Activated T-cell treated with anti-CD3 and anti-CD28 coated beads, Interleukin-2, amount 50 U/mL, for 72 hours (primary cell): ENCODE results near the gene VMAC. TPM values are rescaled to one million over a fixed set of nuclear protein-coding genes. Genes with fewer than 3 reads are reported as not detected.

ENCODE experiments used
- ATAC-seq, 2 donors: fragments of 150-1000 bp; cut with Tn5 transposase; replicated peaks in 1 of 2; 2 replicates each; pipeline ENCODE4 v1.10.0; 2021; ENCODE audit warnings: moderate library complexity in 2 of 2, mild to moderate bottlenecking in 1 of 2
- DNase-seq, 2 donors: peaks; one replicate each; pipeline ENCODE4 v3.0.0; 2021 to 2022; ENCODE audit warnings: mixed read lengths in 1 of 2
- H3K27ac Mint-ChIP-seq: one replicate; pipeline ENCODE4 v1.8.0; 2022; ENCODE audit warnings: mild to moderate bottlenecking, moderate library complexity, mixed read lengths
- H3K27me3 Mint-ChIP-seq: one replicate; pipeline ENCODE4 v1.8.0; 2022; ENCODE audit warnings: low read depth, mixed read lengths
- H3K36me3 Mint-ChIP-seq, 2 donors: one replicate each; pipeline ENCODE4 v1.8.0; 2022; ENCODE audit warnings: mixed read lengths in 2 of 2, mild to moderate bottlenecking in 1 of 2; ENCODE audit not compliant: insufficient read depth in 2 of 2
- H3K4me1 Mint-ChIP-seq: one replicate; pipeline ENCODE4 v1.8.0; 2022; ENCODE audit warnings: low read depth, mixed read lengths
- H3K4me3 Mint-ChIP-seq, 2 donors: one replicate each; pipeline ENCODE4 v1.8.0; 2022; ENCODE audit warnings: mild to moderate bottlenecking in 2 of 2, mixed read lengths in 2 of 2, moderate library complexity in 2 of 2
- H3K9me3 Mint-ChIP-seq, 2 donors: one replicate each; pipeline ENCODE4 v1.8.0; 2022; ENCODE audit warnings: mixed read lengths in 2 of 2
- total RNA-seq, 2 donors: library from RNA; stranded (reverse); gene quantifications; one replicate each; pipeline ENCODE4 v1.2.3, GENCODE V29; 2022

VMAC gene
- total RNA-seq, 2 donors from 2014 or later: 8.7 to 10.5 TPM

- Mint-ChIP-seq H3K36me3 (peaks cover 0 to 3% of the 10 kb centered on the region in 2 donors), H3K4me1 (no peaks in the 10 kb centered on the region), H3K4me3 (no peak overlapping the region), H3K27me3 (peaks cover 19% of the 10 kb centered on the region), H3K9me3 (no peaks in the 10 kb centered on the region), H3K27ac (peak overlapping the region; percentile 38)
- ATAC-seq (no peak), DNase-seq (no peak)
Observed at GRCh38 chr19:5892772-5893275, 11.8 kb upstream of the VMAC start.

GRCh38 chr19:5893296-5893903 lies 11.3 kb upstream of the VMAC start:
- no peak for DNase-seq
- H3K36me3 Mint-ChIP-seq: peaks cover 0 to 3% of the 10 kb centered on the region in 2 donors
- H3K9me3 Mint-ChIP-seq: no peaks in the 10 kb centered on the region
- H3K4me1 Mint-ChIP-seq: no peaks in the 10 kb centered on the region
- H3K27me3 Mint-ChIP-seq: peaks cover 15% of the 10 kb centered on the region
- no peak for ATAC-seq
- H3K27ac Mint-ChIP-seq: peak overlapping the region; percentile 38
- H3K4me3 Mint-ChIP-seq: no peak overlapping the region

GRCh38 chr19:5893907-5894703 lies 10.6 kb upstream of the VMAC start:
- Mint-ChIP-seq H3K4me3 (no peak overlapping the region), H3K36me3 (peaks cover 0 to 3% of the 10 kb centered on the region in 2 donors), H3K4me1 (no peaks in the 10 kb centered on the region), H3K9me3 (no peaks in the 10 kb centered on the region), H3K27me3 (peaks cover 13% of the 10 kb centered on the region), H3K27ac (no peak overlapping the region)
- ATAC-seq: no peak
- no peak for DNase-seq

GRCh38 chr19:5894704-5895349 lies 9.8 kb upstream of the VMAC start:
- Mint-ChIP-seq H3K4me1 (peaks cover under 1% of the 10 kb centered on the region), H3K36me3 (peaks cover 0 to 3% of the 10 kb centered on the region in 2 donors), H3K27ac (no peak overlapping the region), H3K27me3 (peaks cover 7% of the 10 kb centered on the region), H3K4me3 (no peak overlapping the region), H3K9me3 (no peaks in the 10 kb centered on the region)
- DNase-seq (no peak), ATAC-seq (no peak)

GRCh38 chr19:5895409-5895808 lies 9.3 kb upstream of the VMAC start:
- Mint-ChIP-seq H3K36me3 (peaks cover 0 to 9% of the 10 kb centered on the region in 2 donors), H3K4me3 (no peak overlapping the region), H3K9me3 (no peaks in the 10 kb centered on the region), H3K27ac (no peak overlapping the region), H3K4me1 (peaks cover 7% of the 10 kb centered on the region), H3K27me3 (peaks cover 1% of the 10 kb centered on the region)
- no peak for ATAC-seq
- no peak for DNase-seq

GRCh38 chr19:5895890-5896289 lies 8.8 kb upstream of the VMAC start:
- DNase-seq: no peak
- peaks cover 0 to 9% of the 10 kb centered on the region in 2 donors for H3K36me3 Mint-ChIP-seq
- H3K27me3 Mint-ChIP-seq: no peaks in the 10 kb centered on the region
- ATAC-seq: no peak
- peaks cover 10% of the 10 kb centered on the region for H3K4me1 Mint-ChIP-seq
- peak overlapping the region; percentile 2 for H3K27ac Mint-ChIP-seq
- H3K9me3 Mint-ChIP-seq: no peaks in the 10 kb centered on the region
- no peak overlapping the region for H3K4me3 Mint-ChIP-seq

- DNase-seq: no peak
- Mint-ChIP-seq H3K4me3 (no peak overlapping the region), H3K27ac (no peak overlapping the region), H3K36me3 (peaks cover 0 to 12% of the 10 kb centered on the region in 2 donors), H3K4me1 (peaks cover 17% of the 10 kb centered on the region), H3K9me3 (no peaks in the 10 kb centered on the region), H3K27me3 (no peaks in the 10 kb centered on the region)
- no peak for ATAC-seq
Observed at GRCh38 chr19:5896365-5897076, 8.2 kb upstream of the VMAC start.

- peaks cover 0 to 10% of the 10 kb centered on the region in 2 donors for H3K36me3 Mint-ChIP-seq
- H3K9me3 Mint-ChIP-seq: no peaks in the 10 kb centered on the region
- no peaks in the 10 kb centered on the region for H3K27me3 Mint-ChIP-seq
- no peak overlapping the region for H3K4me3 Mint-ChIP-seq
- H3K4me1 Mint-ChIP-seq: peaks cover 25% of the 10 kb centered on the region
- no peak for ATAC-seq
- H3K27ac Mint-ChIP-seq: no peak overlapping the region
- DNase-seq: no peak
Observed at GRCh38 chr19:5897189-5897969, 7.3 kb upstream of the VMAC start.

GRCh38 chr19:5899728-5900526 lies 4.7 kb upstream of the VMAC start:
- H3K4me3 Mint-ChIP-seq: no peak overlapping the region
- H3K27me3 Mint-ChIP-seq: no peaks in the 10 kb centered on the region
- DNase-seq (no peak), ATAC-seq (no peak)
- H3K9me3 Mint-ChIP-seq: no peaks in the 10 kb centered on the region
- H3K36me3 Mint-ChIP-seq: peaks cover 6 to 18% of the 10 kb centered on the region in 2 donors
- H3K4me1 Mint-ChIP-seq: peaks cover 33% of the 10 kb centered on the region
- H3K27ac Mint-ChIP-seq: peak overlapping the region; percentile 42

- no peaks in the 10 kb centered on the region for H3K9me3 Mint-ChIP-seq
Observed at GRCh38 chr19:5900976-5901375, 3.7 kb upstream of the VMAC start.

GRCh38 chr19:5903056-5903623 lies 1.5 kb upstream of the VMAC start:
- H3K9me3 Mint-ChIP-seq: no peaks in the 10 kb centered on the region
- H3K36me3 Mint-ChIP-seq: peaks cover 6 to 16% of the 10 kb centered on the region in 2 donors
- no peaks in the 10 kb centered on the region for H3K27me3 Mint-ChIP-seq
- ATAC-seq (no peak), DNase-seq (peak; percentile 19 to 25)
- H3K27ac Mint-ChIP-seq: peak overlapping the region; percentile 96
- peak overlapping the region; percentile 96 to 99 for H3K4me3 Mint-ChIP-seq
- peaks cover 48% of the 10 kb centered on the region for H3K4me1 Mint-ChIP-seq

More at GRCh38 chr19:5900976-5901375, 3.7 kb upstream of the VMAC start:
- ATAC-seq: no peak
- Mint-ChIP-seq H3K4me3 (no peak overlapping the region), H3K4me1 (peaks cover 34% of the 10 kb centered on the region), H3K27me3 (no peaks in the 10 kb centered on the region), H3K27ac (peak overlapping the region; percentile 1), H3K36me3 (peaks cover 6 to 16% of the 10 kb centered on the region in 2 donors)
- DNase-seq: no peak
